NCI-H1436 (cell line): ENCODE data around the gene OR13C8.

Experiments used
- DNase-seq: peaks from one replicate; lab custom pipeline; 2025; lab: John Stamatoyannopoulos, UW

The OR13C8 gene

DNA sequence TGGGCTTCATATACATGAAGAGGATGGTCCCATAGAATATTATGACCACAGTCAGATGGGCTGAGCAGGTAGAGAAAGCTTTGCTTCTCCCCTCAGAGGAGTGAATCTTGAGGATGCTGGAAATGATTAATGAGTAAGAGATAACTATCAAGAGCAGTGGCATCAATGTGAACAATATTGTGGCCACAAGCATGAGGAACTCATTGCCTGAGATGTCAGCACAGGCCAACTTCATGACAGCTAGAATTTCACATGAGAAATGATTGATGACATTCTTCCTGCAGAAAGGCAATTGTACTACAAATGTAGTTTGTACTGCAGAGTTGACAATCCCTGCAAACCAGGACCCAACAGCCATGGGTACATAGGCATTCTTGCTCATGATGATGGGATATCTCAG is 48.5 kb downstream of the OR13C8 start:
- DNase-seq = no peak

DNA sequence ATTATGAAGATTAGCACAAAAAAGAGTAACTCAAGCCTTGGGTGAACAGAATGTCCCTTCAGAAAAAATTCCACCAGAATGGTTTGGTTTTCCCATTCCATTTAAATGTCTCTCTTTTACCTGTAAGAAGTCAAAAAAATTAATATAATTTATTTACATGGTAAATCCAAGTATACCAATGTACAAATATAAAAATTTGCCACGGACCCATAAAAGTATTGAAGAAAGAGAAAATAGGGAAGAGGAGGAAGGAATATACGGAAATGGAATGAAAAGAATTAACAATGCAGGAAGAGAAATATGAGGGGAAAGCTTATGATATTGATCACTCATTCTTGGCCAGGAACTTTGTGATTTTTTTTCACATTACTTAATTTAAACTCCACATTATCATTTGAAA is 49.1 kb downstream of the OR13C8 start, which contains the start of gene OR13C9:
Gene OR13C9 (minus strand): TSS at position 101 of the 400 bp plus-strand sequence. CDS start 0 bp downstream, at position 101.
- DNase-seq = no peak
